HepG2 (cell line): ENCODE data around the gene TAF12. TPM values are rescaled to one million over a fixed set of nuclear protein-coding genes. Genes with fewer than 3 reads are reported as not detected.

ENCODE experiments used
- CBFB ChIP-seq: sonication (generic); formaldehyde crosslinking; IDR thresholded peaks from 2 replicates; pipeline ENCODE4 v1.4.0; 2020; ENCODE audit warnings: missing genetic modification reagents
- CBX1 ChIP-seq: IDR thresholded peaks from one replicate; pipeline ENCODE4 v1.6.1; 2016; ENCODE audit warnings: antibody characterized with exemption, low read depth
- EP300 ChIP-seq, 3 experiments: sonication (generic) in 1 of 3; formaldehyde crosslinking in 1 of 3; IDR thresholded peaks; 2 replicates each; pipeline versions ENCODE4 v1.5.1 to v1.6.1; 2011 to 2020; ENCODE audit warnings: low read depth in 2 of 3, low read length in 2 of 3, borderline replicate concordance in 1 of 3, improper control_type of control experiment in 1 of 3, mild to moderate bottlenecking in 1 of 3, missing genetic modification reagents in 1 of 3, moderate library complexity in 1 of 3
- FOXC1 ChIP-seq: sonication (generic); formaldehyde crosslinking; IDR thresholded peaks from 2 replicates; pipeline ENCODE4 v1.8.0; 2022; ENCODE audit warnings: mild to moderate bottlenecking, missing genetic modification reagents, borderline replicate concordance
- POGZ ChIP-seq: sonication (generic); formaldehyde crosslinking; IDR thresholded peaks from 2 replicates; pipeline ENCODE4 v1.4.0; 2020; ENCODE audit warnings: mild to moderate bottlenecking, missing genetic modification reagents
- PTBP1 ChIP-seq: fragments of 200-400 bp; formaldehyde crosslinking; IDR thresholded peaks from 2 replicates; pipeline ENCODE4 v1.6.1; 2018; ENCODE audit warnings: low read length, low read depth; ENCODE audit not compliant: poor library complexity, severe bottlenecking
- RFX1 ChIP-seq: fragments of 450-650 bp; IDR thresholded peaks from 2 replicates; pipeline ENCODE4 v1.6.1; 2017
- SCMH1 ChIP-seq: sonication (generic); formaldehyde crosslinking; IDR thresholded peaks from 2 replicates; pipeline ENCODE4 v1.9.0; 2021; ENCODE audit warnings: missing genetic modification reagents, mild to moderate bottlenecking, borderline replicate concordance
- ZFP90 ChIP-seq: sonication (generic); formaldehyde crosslinking; IDR thresholded peaks from 2 replicates; pipeline ENCODE4 v1.8.0; 2022; ENCODE audit warnings: missing genetic modification reagents, mild to moderate bottlenecking, inconsistent platforms, borderline replicate concordance
- ZFY ChIP-seq: sonication (generic); formaldehyde crosslinking; IDR thresholded peaks from 2 replicates; pipeline ENCODE4 v1.4.0; 2020; ENCODE audit warnings: missing genetic modification reagents
- ZNF17 ChIP-seq: sonication (generic); formaldehyde crosslinking; IDR thresholded peaks from 2 replicates; pipeline ENCODE4 v1.5.0; 2020; ENCODE audit warnings: mild to moderate bottlenecking, missing genetic modification reagents
- ZNF280B ChIP-seq: sonication (generic); formaldehyde crosslinking; IDR thresholded peaks from 2 replicates; pipeline ENCODE4 v1.5.0; 2020; ENCODE audit warnings: missing genetic modification reagents, mild to moderate bottlenecking, borderline replicate concordance
- ZNF326 ChIP-seq: sonication (generic); formaldehyde crosslinking; IDR thresholded peaks from 2 replicates; pipeline ENCODE4 v1.4.0; 2020; ENCODE audit warnings: missing genetic modification reagents, borderline replicate concordance
- ZNF572 ChIP-seq: sonication (generic); formaldehyde crosslinking; IDR thresholded peaks from 2 replicates; pipeline ENCODE4 v1.5.1; 2020; ENCODE audit warnings: mild to moderate bottlenecking, missing genetic modification reagents
- ZNF615 ChIP-seq: sonication (generic); formaldehyde crosslinking; IDR thresholded peaks from 2 replicates; pipeline ENCODE4 v1.5.0; 2020; ENCODE audit warnings: mild to moderate bottlenecking, missing genetic modification reagents, borderline replicate concordance
- polyA plus RNA-seq, 8 experiments: library from polyadenylated mRNA; depleted of rRNA in 3 of 8; stranded (reverse) in 7 of 8; unstranded in 1 of 8; fragments of >200 nt; fragmentation: Illumina TruSeq in 4 of 8; extraction: Trizol in 4 of 8; gene quantifications; 2 replicates each; pipeline versions ENCODE4 v1.2.1 to v1.2.3, GENCODE V29; 2011 to 2016; ENCODE audit warnings: low read depth in 4 of 8, missing spikeins in 1 of 8, mixed read lengths in 1 of 8; ENCODE audit not compliant: insufficient read depth in 1 of 8
- total RNA-seq, 5 experiments: library from RNA; depleted of rRNA; stranded (reverse); fragments of >200 nt; fragmentation: Illumina TruSeq; extraction: Trizol; gene quantifications; 2 replicates each; pipeline ENCODE4 v1.2.3, GENCODE V29; 2016; ENCODE audit warnings: low read depth in 1 of 5
- TF ChIP-seq, protein P1 (sequence below): sonication (generic); formaldehyde crosslinking; IDR thresholded peaks from 2 replicates; pipeline ENCODE4 v1.4.0; 2020; ENCODE audit warnings: mild to moderate bottlenecking, low read depth, missing genetic modification reagents
- TF ChIP-seq, protein P2 (sequence below): sonication (generic); formaldehyde crosslinking; IDR thresholded peaks from 2 replicates; pipeline ENCODE4 v1.4.0; 2020; ENCODE audit warnings: mild to moderate bottlenecking, missing genetic modification reagents
- TF ChIP-seq, protein P3 (sequence below): sonication (generic); formaldehyde crosslinking; conservative IDR thresholded peaks from 2 replicates; pipeline ENCODE4 v1.8.0; 2022; ENCODE audit warnings: missing genetic modification reagents

TAF12 gene
- total and polyA plus RNA-seq, 2 of the 13 experiments (the other 11 are each of a cell fraction or from before 2014, with no cell fraction given): 16.3 to 17.1 TPM

GRCh38 chr1:28648474-28649198 lies 5.8 kb upstream of the TAF12 start, which contains the start of gene RNU11 (continued):
- TF ChIP-seq, protein P1, sequence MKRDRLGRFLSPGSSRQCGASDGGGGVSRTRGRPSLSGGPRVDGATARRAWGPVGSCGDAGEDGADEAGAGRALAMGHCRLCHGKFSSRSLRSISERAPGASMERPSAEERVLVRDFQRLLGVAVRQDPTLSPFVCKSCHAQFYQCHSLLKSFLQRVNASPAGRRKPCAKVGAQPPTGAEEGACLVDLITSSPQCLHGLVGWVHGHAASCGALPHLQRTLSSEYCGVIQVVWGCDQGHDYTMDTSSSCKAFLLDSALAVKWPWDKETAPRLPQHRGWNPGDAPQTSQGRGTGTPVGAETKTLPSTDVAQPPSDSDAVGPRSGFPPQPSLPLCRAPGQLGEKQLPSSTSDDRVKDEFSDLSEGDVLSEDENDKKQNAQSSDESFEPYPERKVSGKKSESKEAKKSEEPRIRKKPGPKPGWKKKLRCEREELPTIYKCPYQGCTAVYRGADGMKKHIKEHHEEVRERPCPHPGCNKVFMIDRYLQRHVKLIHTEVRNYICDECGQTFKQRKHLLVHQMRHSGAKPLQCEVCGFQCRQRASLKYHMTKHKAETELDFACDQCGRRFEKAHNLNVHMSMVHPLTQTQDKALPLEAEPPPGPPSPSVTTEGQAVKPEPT (CRISPR knock-in tag): peak; percentile 78; the same call in 1 of the 2 replicates
- TF ChIP-seq FOXC1 (no peak; the same call in 1 of the 2 replicates), ZNF17 (CRISPR knock-in tag) (no peak), CBX1 (peak; percentile 100), ZNF615 (peak; percentile 98; the same call in 1 of the 2 replicates), ZNF326 (CRISPR knock-in tag) (no peak), CBFB (CRISPR knock-in tag) (peak; percentile 69; the same call in 1 of the 2 replicates), SCMH1 (CRISPR knock-in tag) (no peak), ZNF280B (CRISPR knock-in tag) (no peak), POGZ (CRISPR knock-in tag) (peak; percentile 61), ZFY (CRISPR knock-in tag) (peak; percentile 52; the same call in 1 of the 2 replicates), RFX1 (no peak), ZFP90 (CRISPR knock-in tag) (no peak), EP300 (IDR thresholded peaks at IDR 0.05; ENCODE audit: low read depth in 2 of 2, low read length in 2 of 2) (peak in 1 of 2 experiments; percentile 77; a peak in 3 of 4 replicates), EP300 (CRISPR knock-in tag; IDR thresholded peaks at IDR 0.05; ENCODE audit: borderline replicate concordance) (peak; percentile 86), PTBP1 (peak; percentile 76), ZNF572 (no peak)
- TF ChIP-seq, protein P2, sequence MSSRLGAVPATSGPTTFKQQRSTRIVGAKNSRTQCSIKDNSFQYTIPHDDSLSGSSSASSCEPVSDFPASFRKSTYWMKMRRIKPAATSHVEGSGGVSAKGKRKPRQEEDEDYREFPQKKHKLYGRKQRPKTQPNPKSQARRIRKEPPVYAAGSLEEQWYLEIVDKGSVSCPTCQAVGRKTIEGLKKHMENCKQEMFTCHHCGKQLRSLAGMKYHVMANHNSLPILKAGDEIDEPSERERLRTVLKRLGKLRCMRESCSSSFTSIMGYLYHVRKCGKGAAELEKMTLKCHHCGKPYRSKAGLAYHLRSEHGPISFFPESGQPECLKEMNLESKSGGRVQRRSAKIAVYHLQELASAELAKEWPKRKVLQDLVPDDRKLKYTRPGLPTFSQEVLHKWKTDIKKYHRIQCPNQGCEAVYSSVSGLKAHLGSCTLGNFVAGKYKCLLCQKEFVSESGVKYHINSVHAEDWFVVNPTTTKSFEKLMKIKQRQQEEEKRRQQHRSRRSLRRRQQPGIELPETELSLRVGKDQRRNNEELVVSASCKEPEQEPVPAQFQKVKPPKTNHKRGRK (CRISPR knock-in tag): no peak
- TF ChIP-seq, protein P3, sequence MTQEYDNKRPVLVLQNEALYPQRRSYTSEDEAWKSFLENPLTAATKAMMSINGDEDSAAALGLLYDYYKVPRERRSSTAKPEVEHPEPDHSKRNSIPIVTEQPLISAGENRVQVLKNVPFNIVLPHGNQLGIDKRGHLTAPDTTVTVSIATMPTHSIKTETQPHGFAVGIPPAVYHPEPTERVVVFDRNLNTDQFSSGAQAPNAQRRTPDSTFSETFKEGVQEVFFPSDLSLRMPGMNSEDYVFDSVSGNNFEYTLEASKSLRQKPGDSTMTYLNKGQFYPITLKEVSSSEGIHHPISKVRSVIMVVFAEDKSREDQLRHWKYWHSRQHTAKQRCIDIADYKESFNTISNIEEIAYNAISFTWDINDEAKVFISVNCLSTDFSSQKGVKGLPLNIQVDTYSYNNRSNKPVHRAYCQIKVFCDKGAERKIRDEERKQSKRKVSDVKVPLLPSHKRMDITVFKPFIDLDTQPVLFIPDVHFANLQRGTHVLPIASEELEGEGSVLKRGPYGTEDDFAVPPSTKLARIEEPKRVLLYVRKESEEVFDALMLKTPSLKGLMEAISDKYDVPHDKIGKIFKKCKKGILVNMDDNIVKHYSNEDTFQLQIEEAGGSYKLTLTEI (CRISPR knock-in tag): no peak; the same call in 1 of the 2 replicates
